Peyer's patch (tissue), 4 donors: ENCODE measurements around the gene ALG3. TPM values are rescaled to one million over a fixed set of nuclear protein-coding genes. Genes with fewer than 3 reads are reported as not detected.

Source experiments
- DNase-seq, 3 donors: peaks; one replicate each; pipeline ENCODE4 v3.0.0-alpha.2; 2017 to 2019
- H3K27ac ChIP-seq, 4 donors: fragments of 200-600 bp; sonication (generic); one replicate each; pipeline ENCODE4 v1.5.1; 2016 to 2019
- H3K27me3 ChIP-seq, 2 donors: fragments of 200-600 bp; sonication (generic); one replicate each; pipeline ENCODE4 v1.5.1; 2019
- H3K36me3 ChIP-seq, 3 donors: fragments of 200-600 bp; sonication (generic); one replicate each; pipeline ENCODE4 v1.5.1; 2016 to 2019
- H3K4me1 ChIP-seq, 4 donors: fragments of 200-600 bp; sonication (generic); one replicate each; pipeline ENCODE4 v1.5.1; 2016 to 2019
- H3K4me3 ChIP-seq, 4 donors: fragments of 200-600 bp; sonication (generic); 1 replicate in 3 of 4; 2 replicates in 1 of 4; pipeline ENCODE4 v1.5.1; 2016 to 2019; ENCODE audit warnings: mild to moderate bottlenecking in 1 of 4
- H3K9me3 ChIP-seq, 4 donors: fragments of 200-600 bp; sonication (generic); one replicate each; pipeline ENCODE4 v1.5.1; 2016 to 2019; ENCODE audit warnings: mild to moderate bottlenecking in 1 of 4
- POLR2A ChIP-seq, 2 donors: fragments of 450-650 bp; IDR thresholded peaks; one replicate each; pipeline ENCODE4 v1.5.1; 2017; ENCODE audit warnings: antibody characterized with exemption in 2 of 2, mild to moderate bottlenecking in 2 of 2, moderate library complexity in 2 of 2
- total RNA-seq, 4 donors: library from RNA; depleted of rRNA; stranded (reverse); fragments of >200 nt; gene quantifications; one replicate each; pipeline ENCODE4 v1.1.0, GENCODE V29; 2016
- TF ChIP-seq, protein P1 (sequence below), 6 experiments: fragments of 450-650 bp in 4 of 6; fragments of 200-600 bp in 2 of 6; sonication (generic) in 1 of 6; IDR thresholded peaks; one replicate each; pipeline ENCODE4 v1.5.1; 2017 to 2019; ENCODE audit warnings: antibody characterized with exemption in 6 of 6, mild to moderate bottlenecking in 3 of 6, moderate library complexity in 1 of 6

ALG3 gene
- total RNA-seq = 10 to 100 TPM; 19.0 to 63.6 (median 56.8) TPM

DNA sequence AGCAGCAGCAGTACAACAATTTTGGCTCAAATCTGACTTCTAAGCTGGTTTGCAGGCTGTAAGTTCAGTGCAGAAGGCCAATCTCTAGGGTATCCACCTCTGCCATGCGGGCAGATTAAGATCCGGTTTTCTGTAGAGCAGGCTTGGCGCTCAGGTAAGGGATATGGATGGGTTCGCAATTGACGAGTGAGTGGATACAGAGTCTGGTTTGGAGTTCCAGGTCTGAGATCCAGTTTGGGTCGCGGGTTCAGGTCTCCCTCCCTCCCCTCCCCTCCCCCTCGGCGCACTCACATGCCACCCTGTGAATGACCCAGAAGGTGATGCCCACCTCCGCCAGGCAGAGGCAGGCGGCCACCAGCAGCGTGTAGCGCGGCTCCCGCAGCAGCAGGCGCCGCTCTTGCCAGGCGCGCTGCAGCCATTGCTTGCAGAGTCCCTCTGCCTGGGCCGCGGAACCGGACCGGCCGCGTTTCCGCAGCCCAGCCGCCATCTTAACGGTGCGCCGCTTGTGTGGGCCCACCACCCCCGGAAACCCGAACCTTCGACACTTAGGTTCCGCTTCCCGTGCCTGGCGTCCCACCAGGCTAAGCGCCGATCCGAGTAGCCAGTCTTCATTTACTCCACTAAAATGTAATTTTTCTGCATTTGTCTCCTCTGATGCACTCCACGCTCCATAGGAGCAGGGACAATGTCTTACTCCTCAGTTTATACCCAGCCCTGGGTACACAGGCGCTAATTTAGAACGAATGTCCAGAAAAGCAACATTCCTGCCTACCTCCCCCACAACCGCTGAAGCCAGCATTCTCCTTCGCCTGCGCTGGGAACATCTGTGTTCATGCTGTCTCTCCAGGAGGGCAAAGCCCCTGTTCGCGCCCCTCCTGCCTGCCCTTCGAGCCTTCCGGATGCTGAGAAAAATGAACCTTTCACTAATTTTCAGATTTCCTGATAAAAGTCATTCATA lies at the start of gene ALG3:
TSS of gene ALG3 (minus strand) at position 509 of the 958 bp plus-strand sequence. CDS start at position 487, 22 bp downstream.
- DNase-seq = peak; percentile 78 to 91 (median 87)
- peaks cover 0 to 19% (median 4%) of the 10 kb centered on the region in 4 donors for H3K4me1 ChIP-seq
- H3K4me3 ChIP-seq = peak within 1 kb of the TSS; percentile 89 to 97 (median 94)
- H3K27me3 ChIP-seq = no peaks in the 10 kb centered on the region
- peaks cover 0 to 20% (median 0%) of the 10 kb centered on the region in 3 donors for H3K36me3 ChIP-seq
- no peaks in the 10 kb centered on the region for H3K9me3 ChIP-seq
- peak within 1 kb of the TSS; percentile 77 to 85 (median 81) for H3K27ac ChIP-seq
- TF ChIP-seq POLR2A (IDR thresholded peaks at IDR 0.05) = peak; percentile 32 to 54
- TF ChIP-seq, protein P1, sequence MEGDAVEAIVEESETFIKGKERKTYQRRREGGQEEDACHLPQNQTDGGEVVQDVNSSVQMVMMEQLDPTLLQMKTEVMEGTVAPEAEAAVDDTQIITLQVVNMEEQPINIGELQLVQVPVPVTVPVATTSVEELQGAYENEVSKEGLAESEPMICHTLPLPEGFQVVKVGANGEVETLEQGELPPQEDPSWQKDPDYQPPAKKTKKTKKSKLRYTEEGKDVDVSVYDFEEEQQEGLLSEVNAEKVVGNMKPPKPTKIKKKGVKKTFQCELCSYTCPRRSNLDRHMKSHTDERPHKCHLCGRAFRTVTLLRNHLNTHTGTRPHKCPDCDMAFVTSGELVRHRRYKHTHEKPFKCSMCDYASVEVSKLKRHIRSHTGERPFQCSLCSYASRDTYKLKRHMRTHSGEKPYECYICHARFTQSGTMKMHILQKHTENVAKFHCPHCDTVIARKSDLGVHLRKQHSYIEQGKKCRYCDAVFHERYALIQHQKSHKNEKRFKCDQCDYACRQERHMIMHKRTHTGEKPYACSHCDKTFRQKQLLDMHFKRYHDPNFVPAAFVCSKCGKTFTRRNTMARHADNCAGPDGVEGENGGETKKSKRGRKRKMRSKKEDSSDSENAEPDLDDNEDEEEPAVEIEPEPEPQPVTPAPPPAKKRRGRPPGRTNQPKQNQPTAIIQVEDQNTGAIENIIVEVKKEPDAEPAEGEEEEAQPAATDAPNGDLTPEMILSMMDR (IDR thresholded peaks at IDR 0.05) = peak in 1 of 6 experiments; percentile 24

DNA sequence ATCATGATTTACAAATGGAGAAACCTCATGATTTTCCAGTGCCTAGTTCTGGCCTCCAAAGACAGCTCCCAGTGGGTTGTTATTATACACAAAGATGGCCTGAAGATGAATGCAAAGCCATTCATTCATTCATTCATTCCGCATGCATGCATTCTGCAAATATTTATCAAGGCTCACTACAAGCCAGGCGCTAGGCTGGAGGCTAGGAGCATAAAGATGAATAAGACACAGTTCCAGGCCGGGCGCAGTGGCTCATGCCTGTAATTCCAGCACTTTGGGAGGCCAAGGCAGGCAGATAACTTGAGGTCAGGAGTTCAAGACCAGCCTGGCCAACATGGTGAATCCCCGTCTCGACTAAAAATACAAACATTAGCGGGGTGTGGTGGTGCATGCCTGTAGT lies 47.9 kb upstream of the ALG3 start:
- peaks cover 0 to 15% (median 4%) of the 10 kb centered on the region in 4 donors for H3K4me1 ChIP-seq
- DNase-seq = no peak
- peaks cover 0 to 11% (median 0%) of the 10 kb centered on the region in 3 donors for H3K36me3 ChIP-seq
- no peak overlapping the region for H3K4me3 ChIP-seq
- TF ChIP-seq, protein P1 (IDR thresholded peaks at IDR 0.05) = no peak
- no peak for TF ChIP-seq POLR2A (IDR thresholded peaks at IDR 0.05)
- H3K9me3 ChIP-seq = no peaks in the 10 kb centered on the region
- H3K27me3 ChIP-seq = no peaks in the 10 kb centered on the region
- H3K27ac ChIP-seq = no peak overlapping the region

DNA sequence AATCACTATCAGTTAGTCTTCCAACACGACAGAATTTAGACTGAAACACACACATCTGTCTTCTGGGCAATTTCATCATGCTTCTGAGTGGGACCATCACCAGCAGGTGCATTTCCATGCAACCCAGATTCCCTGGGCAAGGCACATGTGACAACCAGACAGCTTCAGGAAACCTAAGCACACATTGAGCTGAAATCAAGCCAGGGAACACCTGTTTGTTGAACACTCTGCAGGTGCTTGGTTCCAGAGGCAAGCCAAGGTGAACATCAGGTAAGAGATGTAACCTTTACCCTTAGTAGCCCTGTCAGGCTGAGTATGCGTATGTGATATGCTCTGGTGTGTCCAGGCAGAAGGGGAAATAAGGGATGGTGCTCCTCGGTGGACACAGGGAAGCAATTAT lies 47.0 kb upstream of the ALG3 start:
- Histone ChIP-seq H3K9me3 (no peaks in the 10 kb centered on the region), H3K27ac (no peak overlapping the region), H3K36me3 (peaks cover 0 to 3% (median 0%) of the 10 kb centered on the region in 3 donors), H3K4me1 (peaks cover 0 to 12% (median 4%) of the 10 kb centered on the region in 4 donors), H3K4me3 (no peak overlapping the region), H3K27me3 (no peaks in the 10 kb centered on the region)
- DNase-seq = no peak
- no peak for TF ChIP-seq POLR2A (IDR thresholded peaks at IDR 0.05)
- TF ChIP-seq, protein P1 (IDR thresholded peaks at IDR 0.05) = no peak

DNA sequence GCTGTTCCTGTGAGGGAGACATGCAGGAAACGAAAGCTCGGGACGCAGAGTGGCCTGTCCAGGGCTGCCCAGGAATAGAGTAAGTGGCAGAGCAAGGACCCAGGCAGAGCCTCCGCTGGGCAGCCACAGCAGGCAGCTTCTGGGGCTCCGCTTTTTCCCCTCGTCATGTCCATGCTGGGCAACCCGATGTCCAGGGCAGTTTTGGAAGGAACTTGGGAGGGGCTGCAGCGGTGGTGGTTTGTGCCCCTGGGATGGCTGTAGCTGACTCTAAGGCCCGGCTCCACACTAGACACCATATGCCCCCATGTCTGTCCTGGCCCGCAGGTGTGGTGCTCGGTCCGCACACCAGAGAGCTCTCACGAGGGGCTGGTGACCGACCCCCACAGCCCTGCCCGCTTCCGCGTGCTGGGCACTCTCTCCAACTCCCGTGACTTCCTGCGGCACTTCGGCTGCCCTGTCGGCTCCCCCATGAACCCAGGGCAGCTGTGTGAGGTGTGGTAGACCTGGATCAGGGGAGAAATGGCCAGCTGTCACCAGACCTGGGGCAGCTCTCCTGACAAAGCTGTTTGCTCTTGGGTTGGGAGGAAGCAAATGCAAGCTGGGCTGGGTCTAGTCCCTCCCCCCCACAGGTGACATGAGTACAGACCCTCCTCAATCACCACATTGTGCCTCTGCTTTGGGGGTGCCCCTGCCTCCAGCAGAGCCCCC lies 43.1 kb upstream of the ALG3 start:
- Histone ChIP-seq H3K27ac (no peak overlapping the region), H3K36me3 (no peaks in the 10 kb centered on the region), H3K9me3 (no peaks in the 10 kb centered on the region), H3K4me3 (no peak overlapping the region), H3K27me3 (no peaks in the 10 kb centered on the region), H3K4me1 (no peaks in the 10 kb centered on the region)
- no peak for TF ChIP-seq POLR2A (IDR thresholded peaks at IDR 0.05)
- TF ChIP-seq, protein P1 (IDR thresholded peaks at IDR 0.05) = no peak
- no peak for DNase-seq

DNA sequence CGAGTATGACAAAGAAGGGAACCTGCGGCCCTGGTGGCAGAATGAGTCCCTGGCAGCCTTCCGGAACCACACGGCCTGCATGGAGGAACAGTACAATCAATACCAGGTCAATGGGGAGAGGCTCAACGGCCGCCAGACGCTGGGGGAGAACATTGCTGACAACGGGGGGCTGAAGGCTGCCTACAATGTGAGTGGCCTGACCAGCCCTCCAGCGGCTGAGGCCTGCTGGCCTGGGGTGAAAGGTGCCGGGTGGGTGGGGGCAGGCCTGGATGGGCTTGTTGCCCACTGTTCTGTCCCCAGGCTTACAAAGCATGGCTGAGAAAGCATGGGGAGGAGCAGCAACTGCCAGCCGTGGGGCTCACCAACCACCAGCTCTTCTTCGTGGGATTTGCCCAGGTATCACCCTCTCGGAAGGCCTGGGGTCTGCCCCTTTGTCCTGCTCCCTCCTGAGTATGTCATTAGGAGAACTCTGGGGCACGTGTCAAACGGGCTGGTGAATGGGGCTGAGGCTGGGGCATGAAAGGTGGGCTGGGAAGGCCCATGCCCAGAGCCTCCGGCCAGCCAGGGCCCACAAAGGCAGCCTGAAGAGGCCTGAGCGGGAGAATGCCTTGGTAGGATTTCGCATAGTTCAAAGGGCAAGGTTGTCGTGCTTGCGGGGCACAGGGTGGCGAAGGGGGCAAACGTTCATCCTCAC lies 42.4 kb upstream of the ALG3 start:
- H3K4me1 ChIP-seq = no peaks in the 10 kb centered on the region
- H3K4me3 ChIP-seq = no peak overlapping the region
- TF ChIP-seq POLR2A (IDR thresholded peaks at IDR 0.05) = no peak
- TF ChIP-seq, protein P1 (IDR thresholded peaks at IDR 0.05) = no peak
- no peak for DNase-seq
- no peaks in the 10 kb centered on the region for H3K36me3 ChIP-seq
- H3K27me3 ChIP-seq = no peaks in the 10 kb centered on the region
- no peak overlapping the region for H3K27ac ChIP-seq
- no peaks in the 10 kb centered on the region for H3K9me3 ChIP-seq
